PFSK-1 (cell line): ENCODE data around the gene NOL12.

Experiments
- FOXP2 ChIP-seq: optimal IDR thresholded peaks from 2 replicates; pipeline ENCODE3; 2011; ENCODE audit warnings: borderline replicate concordance, control low read depth, inconsistent platforms; ENCODE audit not compliant: insufficient read depth; ENCODE audit errors: extremely low read length, extremely low read depth
- POLR2AphosphoS5 ChIP-seq: IDR thresholded peaks from 2 replicates; pipeline ENCODE4 v1.6.1; 2012; ENCODE audit warnings: low read depth, mild to moderate bottlenecking, control low read depth, low read length, moderate library complexity
- SIN3A ChIP-seq: IDR thresholded peaks from 2 replicates; pipeline ENCODE4 v1.6.1; 2012; ENCODE audit warnings: mild to moderate bottlenecking, low read length, moderate library complexity, borderline replicate concordance; ENCODE audit not compliant: insufficient read depth
- TAF1 ChIP-seq: IDR thresholded peaks from 2 replicates; pipeline ENCODE4 v1.6.1; 2012; ENCODE audit warnings: low read length, control low read depth, borderline replicate concordance; ENCODE audit not compliant: insufficient read depth
- TF ChIP-seq, protein P1 (sequence below), 2 experiments: IDR thresholded peaks; 2 replicates each; pipeline versions ENCODE4 v1.6.1 to v1.8.0; 2011 to 2012; ENCODE audit warnings: low read depth in 2 of 2, low read length in 2 of 2, control low read depth in 1 of 2, inconsistent platforms in 1 of 2, mild to moderate bottlenecking in 1 of 2, moderate library complexity in 1 of 2; ENCODE audit not compliant: insufficient read depth in 1 of 2

Gene NOL12

DNA sequence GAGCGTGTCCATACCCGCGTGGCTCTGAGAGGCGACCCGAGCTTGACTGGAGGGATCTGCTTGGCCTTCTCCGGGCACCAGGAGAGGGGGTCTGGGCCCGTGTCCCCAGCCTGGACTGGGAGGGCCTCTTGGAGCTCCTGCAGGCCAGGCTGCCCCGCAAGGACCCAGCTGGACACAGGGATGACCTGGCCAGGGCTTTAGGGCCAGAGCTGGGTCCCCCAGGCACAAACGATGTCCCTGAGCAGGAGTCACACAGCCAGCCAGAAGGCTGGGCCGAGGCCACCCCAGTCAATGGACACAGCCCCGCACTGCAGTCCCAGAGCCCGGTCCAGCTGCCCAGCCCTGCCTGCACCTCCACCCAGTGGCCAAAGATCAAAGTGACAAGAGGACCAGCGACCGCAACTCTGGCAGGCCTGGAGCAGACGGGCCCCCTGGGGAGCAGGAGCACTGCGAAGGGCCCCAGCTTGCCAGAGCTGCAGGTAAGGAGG is 48.9 kb downstream of the NOL12 start:
- TF ChIP-seq POLR2AphosphoS5 (no peak), SIN3A (no peak), TAF1 (no peak), FOXP2 (no peak)
- TF ChIP-seq, protein P1, sequence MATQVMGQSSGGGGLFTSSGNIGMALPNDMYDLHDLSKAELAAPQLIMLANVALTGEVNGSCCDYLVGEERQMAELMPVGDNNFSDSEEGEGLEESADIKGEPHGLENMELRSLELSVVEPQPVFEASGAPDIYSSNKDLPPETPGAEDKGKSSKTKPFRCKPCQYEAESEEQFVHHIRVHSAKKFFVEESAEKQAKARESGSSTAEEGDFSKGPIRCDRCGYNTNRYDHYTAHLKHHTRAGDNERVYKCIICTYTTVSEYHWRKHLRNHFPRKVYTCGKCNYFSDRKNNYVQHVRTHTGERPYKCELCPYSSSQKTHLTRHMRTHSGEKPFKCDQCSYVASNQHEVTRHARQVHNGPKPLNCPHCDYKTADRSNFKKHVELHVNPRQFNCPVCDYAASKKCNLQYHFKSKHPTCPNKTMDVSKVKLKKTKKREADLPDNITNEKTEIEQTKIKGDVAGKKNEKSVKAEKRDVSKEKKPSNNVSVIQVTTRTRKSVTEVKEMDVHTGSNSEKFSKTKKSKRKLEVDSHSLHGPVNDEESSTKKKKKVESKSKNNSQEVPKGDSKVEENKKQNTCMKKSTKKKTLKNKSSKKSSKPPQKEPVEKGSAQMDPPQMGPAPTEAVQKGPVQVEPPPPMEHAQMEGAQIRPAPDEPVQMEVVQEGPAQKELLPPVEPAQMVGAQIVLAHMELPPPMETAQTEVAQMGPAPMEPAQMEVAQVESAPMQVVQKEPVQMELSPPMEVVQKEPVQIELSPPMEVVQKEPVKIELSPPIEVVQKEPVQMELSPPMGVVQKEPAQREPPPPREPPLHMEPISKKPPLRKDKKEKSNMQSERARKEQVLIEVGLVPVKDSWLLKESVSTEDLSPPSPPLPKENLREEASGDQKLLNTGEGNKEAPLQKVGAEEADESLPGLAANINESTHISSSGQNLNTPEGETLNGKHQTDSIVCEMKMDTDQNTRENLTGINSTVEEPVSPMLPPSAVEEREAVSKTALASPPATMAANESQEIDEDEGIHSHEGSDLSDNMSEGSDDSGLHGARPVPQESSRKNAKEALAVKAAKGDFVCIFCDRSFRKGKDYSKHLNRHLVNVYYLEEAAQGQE (IDR thresholded peaks at IDR 0.05; ENCODE audit: insufficient read depth in 1 of 2, low read depth in 2 of 2, low read length in 2 of 2): no peak

DNA sequence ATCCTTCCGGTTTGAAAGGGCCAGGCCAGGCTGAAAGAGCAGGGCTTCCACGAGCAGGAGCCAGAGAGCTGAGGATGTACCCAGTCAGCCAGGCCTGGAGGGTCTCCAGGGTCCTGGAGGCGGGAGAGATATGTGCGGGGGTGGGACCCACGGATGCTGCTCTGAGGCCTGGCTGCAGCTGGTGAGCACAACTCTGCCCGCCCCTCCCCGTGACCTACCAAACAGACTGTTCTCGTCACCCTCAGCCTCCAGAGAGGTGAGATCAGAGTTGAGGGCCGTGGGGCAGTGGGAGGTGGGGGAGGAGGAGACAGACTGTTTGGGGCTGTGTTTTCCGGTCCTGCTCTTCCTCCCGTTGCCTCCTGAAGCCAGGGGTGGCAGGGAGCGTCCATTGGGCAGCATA is 52.9 kb downstream of the NOL12 start:
- TF ChIP-seq SIN3A (no peak), POLR2AphosphoS5 (no peak), FOXP2 (no peak), TAF1 (no peak)
- TF ChIP-seq, protein P1 (IDR thresholded peaks at IDR 0.05; ENCODE audit: insufficient read depth in 1 of 2, low read depth in 2 of 2, low read length in 2 of 2): no peak

DNA sequence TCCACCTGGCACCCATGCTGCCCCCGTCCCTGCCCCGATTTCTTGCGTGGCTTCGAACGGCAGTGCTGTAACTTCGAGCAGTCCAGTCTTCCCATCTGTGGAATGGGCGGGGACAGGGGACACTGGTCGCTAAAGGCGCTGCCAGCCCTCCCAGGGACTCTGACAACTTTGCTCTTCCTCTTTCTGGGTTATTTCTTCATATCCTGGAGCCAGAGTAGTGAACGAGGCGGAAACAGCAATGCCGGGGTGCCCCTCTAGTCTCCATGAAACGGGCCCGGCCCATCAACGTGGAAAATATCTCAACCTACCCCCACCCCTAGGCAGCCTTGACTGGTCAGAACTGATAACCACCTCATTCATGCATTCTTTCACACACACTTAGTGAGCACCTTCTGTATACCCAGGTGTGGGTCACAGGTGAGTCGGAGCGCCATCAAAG is 53.5 kb downstream of the NOL12 start:
- TF ChIP-seq POLR2AphosphoS5: no peak
- TF ChIP-seq FOXP2: no peak
- TF ChIP-seq SIN3A: no peak

DNA sequence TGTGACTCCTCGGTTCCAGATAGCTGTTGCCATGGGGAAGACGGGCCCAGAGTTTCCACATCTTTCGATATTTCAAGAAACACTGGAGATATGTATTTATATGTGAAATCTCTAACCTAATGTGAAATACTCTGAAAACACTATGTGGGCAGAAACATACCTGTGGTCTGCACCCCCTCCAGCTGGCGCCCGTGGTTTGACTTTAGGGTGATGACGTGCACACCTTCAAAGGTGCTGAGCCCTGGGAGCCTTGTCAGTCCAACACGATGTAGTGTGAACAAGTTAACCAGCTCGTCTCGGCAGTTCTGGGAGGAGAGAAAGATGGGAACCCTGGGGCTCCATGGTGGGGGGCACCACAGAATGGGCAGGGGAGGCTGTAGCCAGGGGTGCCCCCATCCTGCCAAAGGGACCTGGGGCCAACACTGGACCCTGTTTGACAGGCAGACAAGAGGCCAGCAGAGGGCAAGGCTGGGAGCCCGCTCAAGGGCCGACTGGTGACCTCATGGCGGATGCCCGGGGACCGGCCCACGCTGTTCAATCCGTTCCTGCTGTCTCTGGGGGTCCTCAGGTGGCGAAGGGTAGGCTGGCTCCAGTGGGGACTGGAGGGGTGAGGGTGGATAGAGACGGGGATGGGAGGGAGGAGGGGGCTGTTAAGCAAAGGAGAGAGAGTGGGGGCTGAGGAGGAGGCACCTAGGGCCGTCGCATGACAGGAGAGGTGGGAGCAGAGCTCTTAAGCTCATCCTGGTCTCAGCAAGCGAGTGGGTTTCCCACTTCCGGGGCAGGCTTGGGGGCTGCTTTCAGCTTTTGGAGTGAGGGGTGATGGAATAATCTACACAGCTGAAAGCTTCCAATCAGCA is 54.5 kb downstream of the NOL12 start:
- TF ChIP-seq POLR2AphosphoS5: no peak
- no peak for TF ChIP-seq SIN3A
- TF ChIP-seq, protein P1 (IDR thresholded peaks at IDR 0.05; ENCODE audit: insufficient read depth in 1 of 2, low read depth in 2 of 2, low read length in 2 of 2): no peak
- no peak for TF ChIP-seq TAF1
- no peak for TF ChIP-seq FOXP2

DNA sequence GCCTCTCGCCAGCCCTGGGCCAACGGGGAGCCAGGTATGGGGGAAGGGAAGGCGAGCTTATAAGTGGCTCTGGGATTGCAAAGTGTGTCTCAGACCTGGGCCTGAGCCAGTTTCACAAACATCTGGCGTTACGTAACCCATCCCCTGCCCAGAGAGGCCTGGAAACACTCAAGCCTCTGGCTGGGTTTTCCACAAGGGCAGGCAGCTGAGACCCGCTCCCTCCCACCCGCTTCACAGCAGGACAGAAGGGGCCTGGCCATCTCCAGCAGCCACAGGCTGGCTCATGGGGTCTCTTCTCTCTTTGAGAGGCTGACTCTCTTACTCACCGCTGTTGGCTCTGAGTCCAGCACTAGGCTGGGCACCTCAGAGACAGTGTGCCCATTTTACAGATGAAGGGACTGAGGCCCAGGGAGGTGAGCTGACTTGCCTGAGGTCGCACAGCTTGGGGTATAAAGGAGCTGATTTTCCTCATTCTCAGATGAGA is 55.2 kb downstream of the NOL12 start:
- peak; percentile 9 for TF ChIP-seq FOXP2
- no peak for TF ChIP-seq SIN3A
- TF ChIP-seq TAF1: no peak
- no peak for TF ChIP-seq POLR2AphosphoS5
